WTC11 (cell line): Measurements from ENCODE around the gene SAP30L. TPM values are rescaled to one million over a fixed set of nuclear protein-coding genes. Genes with fewer than 3 reads are reported as not detected.

ENCODE experiments used
- ATAC-seq: fragments of 200-7000 bp; cut with Tn5 transposase; 2 replicates; pipeline ENCODE4 v1.10.0; 2021; ENCODE audit warnings: mild to moderate bottlenecking, moderate library complexity
- CTCF ChIA-PET: fragments of 300-600 bp; sonication (Branson Sonifier 250); formaldehyde crosslinking; loops from one replicate; lab custom pipeline; 2021; ENCODE audit warnings: antibody characterized with exemption; lab: Charles Lee
- POLR2A ChIA-PET: fragments of 350-600 bp; sonication (Branson Sonifier 250); formaldehyde crosslinking; loops from one replicate; lab custom pipeline; 2021; ENCODE audit warnings: antibody characterized with exemption; lab: Charles Lee
- DNase-seq: peaks from one replicate; pipeline ENCODE4 v3.0.0; 2021; ENCODE audit warnings: low spot score
- H3K27ac Mint-ChIP-seq: 2 replicates; pipeline ENCODE4 v1.8.0; 2021; ENCODE audit warnings: mixed read lengths
- H3K27me3 Mint-ChIP-seq: 2 replicates; pipeline ENCODE4 v1.8.0; 2021; ENCODE audit warnings: low read depth, mild to moderate bottlenecking, moderate library complexity, mixed read lengths
- H3K36me3 Mint-ChIP-seq: 2 replicates; pipeline ENCODE4 v1.8.0; 2021; ENCODE audit warnings: mixed read lengths
- H3K4me1 Mint-ChIP-seq: 2 replicates; pipeline ENCODE4 v1.8.0; 2022; ENCODE audit warnings: mixed read lengths
- H3K4me3 Mint-ChIP-seq: 2 replicates; pipeline ENCODE4 v1.8.0; 2021; ENCODE audit warnings: mild to moderate bottlenecking, moderate library complexity, mixed read lengths
- H3K9me3 Mint-ChIP-seq: 2 replicates; pipeline ENCODE4 v1.8.0; 2021; ENCODE audit warnings: mixed read lengths
- ARID4B ChIP-seq: sonication (generic); formaldehyde crosslinking; IDR thresholded peaks from 2 replicates; pipeline ENCODE4 v1.8.0; 2023; ENCODE audit warnings: missing genetic modification reagents, mild to moderate bottlenecking, borderline replicate concordance
- CREM ChIP-seq: sonication (generic); formaldehyde crosslinking; IDR thresholded peaks from 2 replicates; pipeline ENCODE4 v1.8.1; 2022; ENCODE audit warnings: mild to moderate bottlenecking, missing genetic modification reagents, moderate library complexity
- FOXP4 ChIP-seq: sonication (generic); formaldehyde crosslinking; IDR thresholded peaks from 2 replicates; pipeline ENCODE4 v1.8.0; 2022; ENCODE audit warnings: mild to moderate bottlenecking, missing genetic modification reagents
- GTF2I ChIP-seq: fragments of 250-450 bp; sonication (Bioruptor Pico); conservative IDR thresholded peaks from 2 replicates; pipeline ENCODE4 v1.4.0; 2021; ENCODE audit warnings: mild to moderate bottlenecking
- JUN ChIP-seq: sonication (generic); formaldehyde crosslinking; IDR thresholded peaks from 2 replicates; pipeline ENCODE4 v1.8.0; 2023; ENCODE audit warnings: mild to moderate bottlenecking, missing genetic modification reagents
- MLX ChIP-seq: sonication (generic); formaldehyde crosslinking; IDR thresholded peaks from 2 replicates; pipeline ENCODE4 v1.8.1; 2023; ENCODE audit warnings: mild to moderate bottlenecking, missing genetic modification reagents, moderate library complexity
- PRRX2 ChIP-seq: fragments of 250-450 bp; sonication (Bioruptor Pico); IDR thresholded peaks from 2 replicates; pipeline ENCODE4 v1.8.0; 2021; ENCODE audit warnings: mild to moderate bottlenecking
- RELA ChIP-seq: sonication (generic); formaldehyde crosslinking; IDR thresholded peaks from 2 replicates; pipeline ENCODE4 v1.8.1; 2022; ENCODE audit warnings: missing genetic modification reagents, mild to moderate bottlenecking, borderline replicate concordance
- TEAD4 ChIP-seq: sonication (generic); formaldehyde crosslinking; IDR thresholded peaks from 2 replicates; pipeline ENCODE4 v1.8.0; 2022; ENCODE audit warnings: mild to moderate bottlenecking, missing genetic modification reagents
- ZNF232 ChIP-seq: sonication (generic); formaldehyde crosslinking; IDR thresholded peaks from 2 replicates; pipeline ENCODE4 v1.8.0; 2022; ENCODE audit warnings: mild to moderate bottlenecking, missing genetic modification reagents
- ZNF317 ChIP-seq: sonication (generic); formaldehyde crosslinking; IDR thresholded peaks from 2 replicates; pipeline ENCODE4 v1.8.1; 2023; ENCODE audit warnings: low read depth, mild to moderate bottlenecking, moderate library complexity, missing genetic modification reagents, borderline replicate concordance
- total RNA-seq: library from RNA; stranded (reverse); gene quantifications from 3 replicates; pipeline ENCODE4 v1.2.3, GENCODE V29; 2021
- TF ChIP-seq, protein P1 (sequence below): fragments of 250-450 bp; sonication (Bioruptor Pico); IDR thresholded peaks from 2 replicates; pipeline ENCODE4 v1.9.0; 2021; ENCODE audit warnings: mild to moderate bottlenecking
- TF ChIP-seq, protein P2 (sequence below): sonication (generic); formaldehyde crosslinking; IDR thresholded peaks from 2 replicates; pipeline ENCODE4 v1.8.1; 2023; ENCODE audit warnings: mild to moderate bottlenecking, missing genetic modification reagents, moderate library complexity
- TF ChIP-seq, protein P3 (sequence below): sonication (generic); formaldehyde crosslinking; IDR thresholded peaks from 2 replicates; pipeline ENCODE4 v1.8.0; 2022; ENCODE audit warnings: missing genetic modification reagents
- TF ChIP-seq, protein P4 (sequence below): sonication (generic); formaldehyde crosslinking; IDR thresholded peaks from 2 replicates; pipeline ENCODE4 v1.8.0; 2023; ENCODE audit warnings: missing genetic modification reagents
- TF ChIP-seq, protein P5 (sequence below): fragments of 250-450 bp; sonication (Bioruptor Pico); IDR thresholded peaks from 2 replicates; pipeline ENCODE4 v2.1.2; 2022; ENCODE audit warnings: mild to moderate bottlenecking, moderate library complexity

The SAP30L gene
- total RNA-seq, 1 experiment from 2014 or later: 33.5 TPM

DNA sequence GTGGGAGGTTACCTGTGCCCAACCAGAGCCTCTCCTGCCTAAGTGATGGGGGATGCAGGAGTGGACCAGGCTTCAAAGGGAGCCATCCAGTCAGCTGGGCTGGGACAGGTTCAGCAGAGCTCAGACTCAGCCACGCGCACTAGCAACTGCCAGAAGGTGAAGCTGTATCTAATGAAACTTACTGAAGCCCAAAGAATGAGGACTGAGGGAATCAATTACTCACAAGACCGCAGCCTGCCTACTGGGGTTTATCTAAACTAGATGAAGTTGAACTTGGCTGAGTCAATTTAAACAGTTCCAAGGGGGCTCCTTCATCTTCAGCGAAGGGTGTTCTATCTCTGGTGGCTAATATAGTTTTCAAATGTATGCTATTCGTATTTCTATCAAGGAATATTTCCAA is 20.9 kb downstream of the SAP30L start:
- H3K27me3 Mint-ChIP-seq: peaks cover 59% of the 10 kb centered on the region
- POLR2A ChIA-PET: no interaction called here
- H3K9me3 Mint-ChIP-seq: no peaks in the 10 kb centered on the region

More for the DNA sequence above, 20.9 kb downstream of the SAP30L start:
- Mint-ChIP-seq H3K27ac (no peak overlapping the region), H3K36me3 (no peaks in the 10 kb centered on the region), H3K4me1 (peaks cover 17% of the 10 kb centered on the region), H3K4me3 (no peak overlapping the region)
- ATAC-seq (no peak), DNase-seq (no peak)
- CTCF ChIA-PET: interaction anchor here (0.8 to 4.4 kb wide), 9 partner anchors 10 to 492 kb away, joined by 3 to 91 read pairs (median 4); no protein-coding TSS in a partner anchor
- TF ChIP-seq, protein P1, sequence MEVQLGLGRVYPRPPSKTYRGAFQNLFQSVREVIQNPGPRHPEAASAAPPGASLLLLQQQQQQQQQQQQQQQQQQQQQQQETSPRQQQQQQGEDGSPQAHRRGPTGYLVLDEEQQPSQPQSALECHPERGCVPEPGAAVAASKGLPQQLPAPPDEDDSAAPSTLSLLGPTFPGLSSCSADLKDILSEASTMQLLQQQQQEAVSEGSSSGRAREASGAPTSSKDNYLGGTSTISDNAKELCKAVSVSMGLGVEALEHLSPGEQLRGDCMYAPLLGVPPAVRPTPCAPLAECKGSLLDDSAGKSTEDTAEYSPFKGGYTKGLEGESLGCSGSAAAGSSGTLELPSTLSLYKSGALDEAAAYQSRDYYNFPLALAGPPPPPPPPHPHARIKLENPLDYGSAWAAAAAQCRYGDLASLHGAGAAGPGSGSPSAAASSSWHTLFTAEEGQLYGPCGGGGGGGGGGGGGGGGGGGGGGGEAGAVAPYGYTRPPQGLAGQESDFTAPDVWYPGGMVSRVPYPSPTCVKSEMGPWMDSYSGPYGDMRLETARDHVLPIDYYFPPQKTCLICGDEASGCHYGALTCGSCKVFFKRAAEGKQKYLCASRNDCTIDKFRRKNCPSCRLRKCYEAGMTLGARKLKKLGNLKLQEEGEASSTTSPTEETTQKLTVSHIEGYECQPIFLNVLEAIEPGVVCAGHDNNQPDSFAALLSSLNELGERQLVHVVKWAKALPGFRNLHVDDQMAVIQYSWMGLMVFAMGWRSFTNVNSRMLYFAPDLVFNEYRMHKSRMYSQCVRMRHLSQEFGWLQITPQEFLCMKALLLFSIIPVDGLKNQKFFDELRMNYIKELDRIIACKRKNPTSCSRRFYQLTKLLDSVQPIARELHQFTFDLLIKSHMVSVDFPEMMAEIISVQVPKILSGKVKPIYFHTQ (CRISPR knock-in tag): no peak
- TF ChIP-seq FOXP4: no peak
- no peak for TF ChIP-seq PRRX2 (CRISPR knock-in tag)
- TF ChIP-seq ARID4B (CRISPR knock-in tag): no peak
- no peak for TF ChIP-seq ZNF317 (CRISPR knock-in tag)
- TF ChIP-seq TEAD4 (CRISPR knock-in tag): no peak
- TF ChIP-seq, protein P2, sequence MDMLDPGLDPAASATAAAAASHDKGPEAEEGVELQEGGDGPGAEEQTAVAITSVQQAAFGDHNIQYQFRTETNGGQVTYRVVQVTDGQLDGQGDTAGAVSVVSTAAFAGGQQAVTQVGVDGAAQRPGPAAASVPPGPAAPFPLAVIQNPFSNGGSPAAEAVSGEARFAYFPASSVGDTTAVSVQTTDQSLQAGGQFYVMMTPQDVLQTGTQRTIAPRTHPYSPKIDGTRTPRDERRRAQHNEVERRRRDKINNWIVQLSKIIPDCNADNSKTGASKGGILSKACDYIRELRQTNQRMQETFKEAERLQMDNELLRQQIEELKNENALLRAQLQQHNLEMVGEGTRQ (CRISPR knock-in tag): no peak
- TF ChIP-seq, protein P3, sequence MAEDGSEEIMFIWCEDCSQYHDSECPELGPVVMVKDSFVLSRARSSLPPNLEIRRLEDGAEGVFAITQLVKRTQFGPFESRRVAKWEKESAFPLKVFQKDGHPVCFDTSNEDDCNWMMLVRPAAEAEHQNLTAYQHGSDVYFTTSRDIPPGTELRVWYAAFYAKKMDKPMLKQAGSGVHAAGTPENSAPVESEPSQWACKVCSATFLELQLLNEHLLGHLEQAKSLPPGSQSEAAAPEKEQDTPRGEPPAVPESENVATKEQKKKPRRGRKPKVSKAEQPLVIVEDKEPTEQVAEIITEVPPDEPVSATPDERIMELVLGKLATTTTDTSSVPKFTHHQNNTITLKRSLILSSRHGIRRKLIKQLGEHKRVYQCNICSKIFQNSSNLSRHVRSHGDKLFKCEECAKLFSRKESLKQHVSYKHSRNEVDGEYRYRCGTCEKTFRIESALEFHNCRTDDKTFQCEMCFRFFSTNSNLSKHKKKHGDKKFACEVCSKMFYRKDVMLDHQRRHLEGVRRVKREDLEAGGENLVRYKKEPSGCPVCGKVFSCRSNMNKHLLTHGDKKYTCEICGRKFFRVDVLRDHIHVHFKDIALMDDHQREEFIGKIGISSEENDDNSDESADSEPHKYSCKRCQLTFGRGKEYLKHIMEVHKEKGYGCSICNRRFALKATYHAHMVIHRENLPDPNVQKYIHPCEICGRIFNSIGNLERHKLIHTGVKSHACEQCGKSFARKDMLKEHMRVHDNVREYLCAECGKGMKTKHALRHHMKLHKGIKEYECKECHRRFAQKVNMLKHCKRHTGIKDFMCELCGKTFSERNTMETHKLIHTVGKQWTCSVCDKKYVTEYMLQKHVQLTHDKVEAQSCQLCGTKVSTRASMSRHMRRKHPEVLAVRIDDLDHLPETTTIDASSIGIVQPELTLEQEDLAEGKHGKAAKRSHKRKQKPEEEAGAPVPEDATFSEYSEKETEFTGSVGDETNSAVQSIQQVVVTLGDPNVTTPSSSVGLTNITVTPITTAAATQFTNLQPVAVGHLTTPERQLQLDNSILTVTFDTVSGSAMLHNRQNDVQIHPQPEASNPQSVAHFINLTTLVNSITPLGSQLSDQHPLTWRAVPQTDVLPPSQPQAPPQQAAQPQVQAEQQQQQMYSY (CRISPR knock-in tag): no peak
- TF ChIP-seq, protein P4, sequence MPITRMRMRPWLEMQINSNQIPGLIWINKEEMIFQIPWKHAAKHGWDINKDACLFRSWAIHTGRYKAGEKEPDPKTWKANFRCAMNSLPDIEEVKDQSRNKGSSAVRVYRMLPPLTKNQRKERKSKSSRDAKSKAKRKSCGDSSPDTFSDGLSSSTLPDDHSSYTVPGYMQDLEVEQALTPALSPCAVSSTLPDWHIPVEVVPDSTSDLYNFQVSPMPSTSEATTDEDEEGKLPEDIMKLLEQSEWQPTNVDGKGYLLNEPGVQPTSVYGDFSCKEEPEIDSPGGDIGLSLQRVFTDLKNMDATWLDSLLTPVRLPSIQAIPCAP (CRISPR knock-in tag): no peak
- TF ChIP-seq CREM: no peak
- TF ChIP-seq MLX (CRISPR knock-in tag): no peak
- TF ChIP-seq RELA: no peak
- TF ChIP-seq, protein P5, sequence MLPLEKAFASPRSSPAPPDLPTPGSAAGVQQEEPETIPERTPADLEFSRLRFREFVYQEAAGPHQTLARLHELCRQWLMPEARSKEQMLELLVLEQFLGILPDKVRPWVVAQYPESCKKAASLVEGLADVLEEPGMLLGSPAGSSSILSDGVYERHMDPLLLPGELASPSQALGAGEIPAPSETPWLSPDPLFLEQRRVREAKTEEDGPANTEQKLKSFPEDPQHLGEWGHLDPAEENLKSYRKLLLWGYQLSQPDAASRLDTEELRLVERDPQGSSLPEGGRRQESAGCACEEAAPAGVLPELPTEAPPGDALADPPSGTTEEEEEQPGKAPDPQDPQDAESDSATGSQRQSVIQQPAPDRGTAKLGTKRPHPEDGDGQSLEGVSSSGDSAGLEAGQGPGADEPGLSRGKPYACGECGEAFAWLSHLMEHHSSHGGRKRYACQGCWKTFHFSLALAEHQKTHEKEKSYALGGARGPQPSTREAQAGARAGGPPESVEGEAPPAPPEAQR (CRISPR knock-in tag): no peak
- TF ChIP-seq JUN (CRISPR knock-in tag): no peak
- no peak for TF ChIP-seq ZNF232 (CRISPR knock-in tag)
- TF ChIP-seq GTF2I: no peak
